IMR-90 (cell line): ENCODE data around the gene TPSAB1. TPM values are rescaled to one million over a fixed set of nuclear protein-coding genes. Genes with fewer than 3 reads are reported as not detected.

Source experiments
- ATAC-seq: fragments of 200-7000 bp; cut with Tn5 transposase; 2 replicates; pipeline ENCODE4 v1.9.1; 2020; ENCODE audit warnings: low read depth, mild to moderate bottlenecking, moderate library complexity
- BruUV-seq: library from RNA; stranded (reverse); fragments of 400-500 nt; replicated peaks from 2 replicates; lab custom pipeline; 2021; lab: Mats Ljungman, UMichigan
- CTCF ChIA-PET: fragments of 300-600 bp; formaldehyde crosslinking; extraction: SDS; loops from one replicate; lab custom pipeline; 2021; ENCODE audit warnings: antibody characterized with exemption; lab: Yijun Ruan, JAX
- POLR2A ChIA-PET: fragments of 300-600 bp; sonication (Branson Sonifier 250); formaldehyde crosslinking; loops from one replicate; lab custom pipeline; 2022; ENCODE audit warnings: antibody characterized with exemption; ENCODE audit not compliant: unreplicated experiment; lab: Charles Lee
- DNase-seq: peaks from one replicate; pipeline ENCODE4 v3.0.0; 2013
- H2AFZ ChIP-seq: replicated peaks from 2 replicates; pipeline ENCODE3; 2013; ENCODE audit warnings: low read length, mild to moderate bottlenecking; ENCODE audit not compliant: poor library complexity
- H2AK5ac ChIP-seq: 2 replicates; pipeline ENCODE4 v1.6.1; 2013; ENCODE audit warnings: low read depth, low read length, inconsistent platforms
- H2AK9ac ChIP-seq: replicated peaks from 2 replicates; pipeline ENCODE3; 2013; ENCODE audit warnings: mild to moderate bottlenecking, low read depth, low read length, moderate library complexity; ENCODE audit not compliant: poor library complexity
- H2BK120ac ChIP-seq: 2 replicates; pipeline ENCODE4 v1.6.1; 2013; ENCODE audit warnings: low read depth, low read length, inconsistent platforms
- H2BK15ac ChIP-seq: 3 replicates; pipeline ENCODE4 v1.6.1; 2013; ENCODE audit warnings: low read depth, low read length, inconsistent platforms
- H2BK20ac ChIP-seq: 2 replicates; pipeline ENCODE4 v1.6.1; 2013; ENCODE audit warnings: low read depth, mild to moderate bottlenecking, inconsistent platforms, low read length, moderate library complexity
- H2BK5ac ChIP-seq: 2 replicates; pipeline ENCODE4 v1.6.1; 2013; ENCODE audit warnings: mild to moderate bottlenecking, low read depth, low read length, inconsistent platforms; ENCODE audit not compliant: poor library complexity, severe bottlenecking
- H3K14ac ChIP-seq: replicated peaks from 2 replicates; pipeline ENCODE4 v1.6.1; 2013; ENCODE audit warnings: low read depth, low read length, inconsistent platforms
- H3K18ac ChIP-seq: 2 replicates; pipeline ENCODE4 v1.6.1; 2013; ENCODE audit warnings: low read depth, low read length, control low read depth
- H3K23ac ChIP-seq: 2 replicates; pipeline ENCODE4 v1.6.1; 2013; ENCODE audit warnings: low read depth, low read length, inconsistent platforms
- H3K27ac ChIP-seq: 2 replicates; pipeline ENCODE4 v1.5.1; 2013; ENCODE audit warnings: mild to moderate bottlenecking, control low read depth, low read length; ENCODE audit not compliant: insufficient read depth
- H3K27me3 ChIP-seq: 2 replicates; pipeline ENCODE4 v1.6.1; 2013; ENCODE audit warnings: low read length; ENCODE audit not compliant: control insufficient read depth, insufficient read depth
- H3K36me3 ChIP-seq: 2 replicates; pipeline ENCODE4 v1.6.1; 2013; ENCODE audit warnings: low read length, mixed read lengths; ENCODE audit not compliant: control insufficient read depth, insufficient read depth
- H3K4ac ChIP-seq: 2 replicates; pipeline ENCODE4 v1.6.1; 2013; ENCODE audit warnings: low read depth, low read length, inconsistent platforms
- H3K4me1 ChIP-seq: 2 replicates; pipeline ENCODE4 v1.6.1; 2013; ENCODE audit warnings: low read length, mixed read lengths; ENCODE audit not compliant: control insufficient read depth, insufficient read depth
- H3K4me2 ChIP-seq: 2 replicates; pipeline ENCODE4 v1.6.1; 2013; ENCODE audit warnings: low read depth, mild to moderate bottlenecking, control low read depth, low read length, moderate library complexity
- H3K4me3 ChIP-seq: 2 replicates; pipeline ENCODE4 v1.5.1; 2013; ENCODE audit warnings: low read depth, mild to moderate bottlenecking, control low read depth, low read length, moderate library complexity; ENCODE audit not compliant: insufficient read depth
- H3K56ac ChIP-seq: 2 replicates; pipeline ENCODE4 v1.6.1; 2013; ENCODE audit warnings: low read length, inconsistent platforms; ENCODE audit not compliant: insufficient read depth; ENCODE audit errors: extremely low read depth
- H3K79me1 ChIP-seq, 2 experiments: 2 replicates each; pipeline ENCODE4 v1.6.1; 2013; ENCODE audit warnings: low read length in 2 of 2, inconsistent platforms in 1 of 2, low read depth in 1 of 2
- H3K9ac ChIP-seq: 2 replicates; pipeline ENCODE4 v1.6.1; 2013; ENCODE audit warnings: low read depth, low read length, control low read depth
- H3K9me1 ChIP-seq: 2 replicates; pipeline ENCODE4 v1.6.1; 2013; ENCODE audit warnings: low read length, inconsistent platforms; ENCODE audit not compliant: insufficient read depth
- H3K9me3 ChIP-seq: 2 replicates; pipeline ENCODE4 v1.6.1; 2013; ENCODE audit warnings: low read length; ENCODE audit not compliant: control insufficient read depth, insufficient read depth
- H4K20me1 ChIP-seq: 2 replicates; pipeline ENCODE4 v1.6.1; 2013; ENCODE audit warnings: low read length, inconsistent platforms; ENCODE audit not compliant: insufficient read depth
- H4K5ac ChIP-seq: 2 replicates; pipeline ENCODE4 v1.6.1; 2013; ENCODE audit warnings: mild to moderate bottlenecking, low read depth, low read length, control low read depth
- H4K8ac ChIP-seq, 2 experiments: 2 replicates each; pipeline ENCODE4 v1.6.1; 2013; ENCODE audit warnings: low read depth in 2 of 2, low read length in 2 of 2, control low read depth in 1 of 2, inconsistent platforms in 1 of 2
- H4K91ac ChIP-seq: 2 replicates; pipeline ENCODE4 v1.6.1; 2013; ENCODE audit warnings: low read depth, low read length, inconsistent platforms; ENCODE audit not compliant: insufficient read depth
- BHLHE40 ChIP-seq: fragments of 150-350 bp; IDR thresholded peaks from 2 replicates; pipeline ENCODE4 v1.6.1; 2016; ENCODE audit warnings: mild to moderate bottlenecking, low read depth, low read length
- CEBPB ChIP-seq: IDR thresholded peaks from 2 replicates; pipeline ENCODE4 v1.6.1; 2012; ENCODE audit warnings: low read depth, low read length, improper control_type of control experiment
- CHD1 ChIP-seq: IDR thresholded peaks from 2 replicates; pipeline ENCODE4 v1.6.1; 2012; ENCODE audit warnings: low read depth, low read length, improper control_type of control experiment
- ELK1 ChIP-seq: fragments of 150-350 bp; IDR thresholded peaks from 2 replicates; pipeline ENCODE4 v1.6.1; 2016; ENCODE audit warnings: low read depth, mild to moderate bottlenecking, low read length, moderate library complexity, borderline replicate concordance
- FOS ChIP-seq: fragments of 150-350 bp; IDR thresholded peaks from 2 replicates; pipeline ENCODE4 v1.6.1; 2016; ENCODE audit warnings: low read depth, low read length
- MAFK ChIP-seq: IDR thresholded peaks from 2 replicates; pipeline ENCODE4 v1.6.1; 2012; ENCODE audit warnings: low read depth, low read length, improper control_type of control experiment
- MAZ ChIP-seq: IDR thresholded peaks from 2 replicates; pipeline ENCODE4 v1.6.1; 2012; ENCODE audit warnings: low read depth, mild to moderate bottlenecking, low read length, improper control_type of control experiment, moderate library complexity, borderline replicate concordance
- MXI1 ChIP-seq: IDR thresholded peaks from 2 replicates; pipeline ENCODE4 v1.6.1; 2012; ENCODE audit warnings: low read depth, mild to moderate bottlenecking, low read length, moderate library complexity, borderline replicate concordance
- NFE2L2 ChIP-seq: fragments of 150-350 bp; IDR thresholded peaks from 2 replicates; pipeline ENCODE4 v1.6.1; 2016; ENCODE audit warnings: low read depth, mild to moderate bottlenecking, low read length
- POLR2A ChIP-seq: IDR thresholded peaks from 2 replicates; pipeline ENCODE4 v1.6.1; 2012; ENCODE audit warnings: mild to moderate bottlenecking, low read depth, low read length
- RAD21 ChIP-seq: IDR thresholded peaks from 2 replicates; pipeline ENCODE4 v1.6.1; 2012; ENCODE audit warnings: low read length, improper control_type of control experiment
- RCOR1 ChIP-seq: IDR thresholded peaks from 2 replicates; pipeline ENCODE4 v1.6.1; 2012; ENCODE audit warnings: mild to moderate bottlenecking, low read length, improper control_type of control experiment; ENCODE audit not compliant: insufficient replicate concordance
- RFX5 ChIP-seq: IDR thresholded peaks from 2 replicates; pipeline ENCODE4 v1.8.0; 2012; ENCODE audit warnings: low read depth, mild to moderate bottlenecking, low read length, moderate library complexity
- SMC3 ChIP-seq: fragments of 150-350 bp; IDR thresholded peaks from 2 replicates; pipeline ENCODE4 v1.6.1; 2016; ENCODE audit warnings: low read depth, mild to moderate bottlenecking, antibody characterized with exemption, low read length, moderate library complexity
- USF2 ChIP-seq: fragments of 150-350 bp; IDR thresholded peaks from 2 replicates; pipeline ENCODE4 v1.6.1; 2017; ENCODE audit warnings: mild to moderate bottlenecking, antibody characterized with exemption, low read length, low read depth
- WGBS, 2 experiments: methylation state at CpG; one replicate each; pipeline versions ENCODE4 v1.1.5 to v1.1.7; 2013; ENCODE audit warnings: missing lambda C conversion rate in 2 of 2; ENCODE audit not compliant: insufficient read length in 1 of 2; ENCODE audit errors: extremely low coverage in 2 of 2; 5-methylcytosine and 5-hydroxymethylcytosine counted together
- dilution Hi-C: fragments of 300-500 bp; cut with HindIII; formaldehyde crosslinking; loops from one replicate; pipeline ENCODE4 v1.14.3; 2018; ENCODE audit warnings: low sequenced_read_pairs; ENCODE audit not compliant: unreplicated experiment
- in situ Hi-C: fragments of 300-500 bp; cut with MboI; formaldehyde crosslinking; loops from 3 replicates; pipeline ENCODE4 v1.14.3; 2019; ENCODE audit warnings: low sequenced_read_pairs, inconsistent platforms, mixed read lengths
- intact Hi-C: fragments of 100-400 bp; cut with micrococcal nuclease; formaldehyde crosslinking; loops from 2 replicates; pipeline ENCODE4 v1.10.0; 2022
- polyA plus RNA-seq, 3 experiments: library from polyadenylated mRNA; depleted of rRNA; stranded (reverse); fragments of >200 nt; gene quantifications; 2 replicates each; pipeline ENCODE4 v1.2.3, GENCODE V29; 2012; ENCODE audit warnings: low replicate concordance in 1 of 3
- total RNA-seq: library from RNA; depleted of rRNA; stranded (reverse); fragments of >200 nt; gene quantifications from 2 replicates; pipeline ENCODE4 v1.2.3, GENCODE V29; 2012
- TF ChIP-seq, protein P1 (sequence below): conservative IDR thresholded peaks from 2 replicates; pipeline ENCODE4 v1.5.1; 2012; ENCODE audit warnings: mild to moderate bottlenecking, low read depth, low read length, improper control_type of control experiment

The TPSAB1 gene
- total and polyA plus RNA-seq, 2 of the 4 experiments (the other 2 are of a cell fraction) = not detected

DNA sequence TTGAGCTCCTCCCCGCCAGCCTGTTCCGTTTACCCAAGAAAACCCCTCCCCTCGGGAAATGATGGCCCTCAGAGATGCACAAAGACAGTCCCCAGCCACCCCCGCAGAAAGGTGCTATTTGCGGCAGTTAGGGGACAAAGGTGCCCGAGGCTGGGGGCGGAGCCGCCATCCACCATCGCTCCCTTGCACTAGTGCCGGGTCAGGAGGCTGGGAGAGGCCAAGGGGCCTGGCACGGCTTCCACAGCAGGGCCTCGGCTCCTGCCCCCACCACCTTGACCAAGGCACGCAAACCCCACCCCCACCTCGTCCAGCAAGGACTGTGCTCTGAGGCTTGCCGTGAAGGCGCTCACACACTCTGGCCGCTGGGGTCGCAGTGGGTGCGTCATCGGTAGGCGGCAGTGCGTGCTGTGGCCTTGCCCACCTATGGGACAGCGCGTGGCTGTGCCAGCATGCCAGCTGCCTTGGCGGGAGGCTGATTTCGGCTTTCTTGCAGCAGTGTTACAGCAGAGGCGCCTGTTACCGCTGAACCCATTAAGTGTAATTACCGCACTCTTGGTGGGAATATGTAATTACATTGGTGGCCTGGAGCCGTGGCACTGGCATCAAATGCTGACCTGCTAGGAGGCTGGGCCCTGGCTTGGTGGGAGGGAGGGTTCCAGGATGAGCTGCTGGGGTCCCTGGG, 47.2 kb upstream of the TPSAB1 start:
- Histone ChIP-seq H3K9me3 (no peaks in the 10 kb centered on the region), H3K4ac (no peak overlapping the region), H3K9ac (no peak overlapping the region), H3K27me3 (no peaks in the 10 kb centered on the region; the same call in 1 of the 2 replicates), H2BK15ac (no peak overlapping the region), H3K79me1 (no peaks in the 10 kb centered on the region), H3K4me3 (no peak overlapping the region), H3K4me2 (no peak overlapping the region), H3K14ac (no peak overlapping the region), H3K27ac (no peak overlapping the region), H2AFZ (no peak overlapping the region), H2BK20ac (no peak overlapping the region), H4K91ac (no peak overlapping the region), H3K23ac (no peak overlapping the region), H2AK5ac (no peak overlapping the region), H3K36me3 (no peaks in the 10 kb centered on the region), H3K9me1 (no peaks in the 10 kb centered on the region), H4K8ac (no peak overlapping the region), H2BK5ac (no peak overlapping the region), H2AK9ac (no peak overlapping the region), H3K56ac (no peak overlapping the region), H2BK120ac (no peak overlapping the region), H4K5ac (no peak overlapping the region), H3K4me1 (no peaks in the 10 kb centered on the region), H4K20me1 (peaks cover 14% of the 10 kb centered on the region), H3K18ac (no peak overlapping the region)
- TF ChIP-seq ELK1 = no peak
- TF ChIP-seq RCOR1 = no peak
- TF ChIP-seq MAZ = no peak
- TF ChIP-seq, protein P1, sequence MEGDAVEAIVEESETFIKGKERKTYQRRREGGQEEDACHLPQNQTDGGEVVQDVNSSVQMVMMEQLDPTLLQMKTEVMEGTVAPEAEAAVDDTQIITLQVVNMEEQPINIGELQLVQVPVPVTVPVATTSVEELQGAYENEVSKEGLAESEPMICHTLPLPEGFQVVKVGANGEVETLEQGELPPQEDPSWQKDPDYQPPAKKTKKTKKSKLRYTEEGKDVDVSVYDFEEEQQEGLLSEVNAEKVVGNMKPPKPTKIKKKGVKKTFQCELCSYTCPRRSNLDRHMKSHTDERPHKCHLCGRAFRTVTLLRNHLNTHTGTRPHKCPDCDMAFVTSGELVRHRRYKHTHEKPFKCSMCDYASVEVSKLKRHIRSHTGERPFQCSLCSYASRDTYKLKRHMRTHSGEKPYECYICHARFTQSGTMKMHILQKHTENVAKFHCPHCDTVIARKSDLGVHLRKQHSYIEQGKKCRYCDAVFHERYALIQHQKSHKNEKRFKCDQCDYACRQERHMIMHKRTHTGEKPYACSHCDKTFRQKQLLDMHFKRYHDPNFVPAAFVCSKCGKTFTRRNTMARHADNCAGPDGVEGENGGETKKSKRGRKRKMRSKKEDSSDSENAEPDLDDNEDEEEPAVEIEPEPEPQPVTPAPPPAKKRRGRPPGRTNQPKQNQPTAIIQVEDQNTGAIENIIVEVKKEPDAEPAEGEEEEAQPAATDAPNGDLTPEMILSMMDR = no peak
- no peak for TF ChIP-seq RAD21
- no peak for TF ChIP-seq RFX5
- TF ChIP-seq NFE2L2 = no peak
- TF ChIP-seq MAFK = no peak
- no peak for TF ChIP-seq FOS
- no peak for TF ChIP-seq POLR2A
- TF ChIP-seq BHLHE40 = no peak
- TF ChIP-seq USF2 = no peak
- TF ChIP-seq MXI1 = no peak
- no peak for TF ChIP-seq CHD1
- no peak for TF ChIP-seq CEBPB
- no peak for TF ChIP-seq SMC3
- BruUV-seq = no TSS peak
- CTCF ChIA-PET = no interaction called here
- 82% methylated on average over 12 of the region's 30 CpGs; no CpG with 5 or more reads in 1 of the 2 experiments for WGBS, 2 experiments
- intact Hi-C loops = no loop called here
- dilution Hi-C loops = no loop called here
- in situ Hi-C loops = no loop called here
- no peak for DNase-seq
- POLR2A ChIA-PET = no interaction called here
- ATAC-seq = no peak
